WTC11 (cell line): ENCODE data around the gene GLO1.

Source experiments
- CREM ChIP-seq: sonication (generic); formaldehyde crosslinking; IDR thresholded peaks from 2 replicates; pipeline ENCODE4 v1.8.1; 2022; ENCODE audit warnings: mild to moderate bottlenecking, missing genetic modification reagents, moderate library complexity
- CTCF ChIP-seq: fragments of 200-600 bp; IDR thresholded peaks from 2 replicates; pipeline ENCODE4 v1.8.0; 2022; ENCODE audit warnings: antibody characterized with exemption
- IRF2 ChIP-seq: sonication (generic); formaldehyde crosslinking; IDR thresholded peaks from 2 replicates; pipeline ENCODE4 v1.8.0; 2022; ENCODE audit warnings: low read depth, missing genetic modification reagents, borderline replicate concordance
- SP1 ChIP-seq: sonication (generic); formaldehyde crosslinking; conservative IDR thresholded peaks from 2 replicates; pipeline ENCODE4 v1.8.1; 2022; ENCODE audit warnings: missing genetic modification reagents
- ZBTB21 ChIP-seq: sonication (generic); formaldehyde crosslinking; IDR thresholded peaks from 2 replicates; pipeline ENCODE4 v1.8.1; 2023; ENCODE audit warnings: mild to moderate bottlenecking, missing genetic modification reagents, borderline replicate concordance
- ZNF263 ChIP-seq: sonication (generic); formaldehyde crosslinking; IDR thresholded peaks from 2 replicates; pipeline ENCODE4 v1.8.1; 2022; ENCODE audit warnings: low read depth, mild to moderate bottlenecking, moderate library complexity, missing genetic modification reagents
- ZNF317 ChIP-seq: sonication (generic); formaldehyde crosslinking; IDR thresholded peaks from 2 replicates; pipeline ENCODE4 v1.8.1; 2023; ENCODE audit warnings: low read depth, mild to moderate bottlenecking, moderate library complexity, missing genetic modification reagents, borderline replicate concordance
- ZNF423 ChIP-seq: fragments of 250-450 bp; sonication (Bioruptor Pico); IDR thresholded peaks from 2 replicates; pipeline ENCODE4 v2.1.2; 2022; ENCODE audit warnings: mild to moderate bottlenecking, moderate library complexity
- ZNF671 ChIP-seq: fragments of 250-450 bp; sonication (Bioruptor Pico); IDR thresholded peaks from 2 replicates; pipeline ENCODE4 v1.8.0; 2021; ENCODE audit warnings: mild to moderate bottlenecking
- TF ChIP-seq, protein P1 (sequence below): sonication (generic); formaldehyde crosslinking; IDR thresholded peaks from 2 replicates; pipeline ENCODE4 v1.8.0; 2022; ENCODE audit warnings: mild to moderate bottlenecking, missing genetic modification reagents
- TF ChIP-seq, protein P2 (sequence below): fragments of 250-450 bp; sonication (Bioruptor Pico); conservative IDR thresholded peaks from 2 replicates; pipeline ENCODE4 v1.9.0; 2021; ENCODE audit warnings: mild to moderate bottlenecking
- TF ChIP-seq, protein P3 (sequence below): sonication (generic); formaldehyde crosslinking; IDR thresholded peaks from 2 replicates; pipeline ENCODE4 v1.8.1; 2023; ENCODE audit warnings: mild to moderate bottlenecking, missing genetic modification reagents, moderate library complexity
- TF ChIP-seq, protein P4 (sequence below): sonication (generic); formaldehyde crosslinking; conservative IDR thresholded peaks from 2 replicates; pipeline ENCODE4 v1.8.1; 2023; ENCODE audit warnings: mild to moderate bottlenecking, low read depth, missing genetic modification reagents, moderate library complexity

DNA sequence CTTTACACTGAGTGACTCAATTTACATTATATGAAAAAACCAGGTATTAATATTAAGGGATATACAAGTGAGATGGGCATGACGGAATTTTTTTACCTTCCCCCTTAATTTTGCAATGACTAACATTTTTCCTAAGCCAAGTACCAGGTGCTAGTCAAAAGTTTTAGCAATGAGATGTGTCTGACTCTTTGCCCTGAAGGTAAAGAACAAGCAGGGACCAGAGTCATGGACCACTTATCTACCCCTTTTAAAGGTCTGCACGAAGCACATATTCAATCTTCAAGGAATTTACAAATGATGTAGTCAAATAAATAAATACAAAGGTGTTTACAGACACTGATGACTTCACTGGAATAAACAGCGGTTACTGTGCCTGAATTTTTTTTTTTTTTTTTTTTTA, 1.4 kb downstream of the GLO1 start:
- TF ChIP-seq CTCF (no peak), ZNF671 (CRISPR knock-in tag) (no peak), CREM (CRISPR knock-in tag) (no peak), ZNF317 (CRISPR knock-in tag) (no peak), ZNF423 (CRISPR knock-in tag) (no peak), IRF2 (CRISPR knock-in tag) (no peak), ZNF263 (no peak), SP1 (CRISPR knock-in tag) (no peak), ZBTB21 (no peak)
- TF ChIP-seq, protein P1, sequence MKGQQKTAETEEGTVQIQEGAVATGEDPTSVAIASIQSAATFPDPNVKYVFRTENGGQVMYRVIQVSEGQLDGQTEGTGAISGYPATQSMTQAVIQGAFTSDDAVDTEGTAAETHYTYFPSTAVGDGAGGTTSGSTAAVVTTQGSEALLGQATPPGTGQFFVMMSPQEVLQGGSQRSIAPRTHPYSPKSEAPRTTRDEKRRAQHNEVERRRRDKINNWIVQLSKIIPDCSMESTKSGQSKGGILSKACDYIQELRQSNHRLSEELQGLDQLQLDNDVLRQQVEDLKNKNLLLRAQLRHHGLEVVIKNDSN (CRISPR knock-in tag) = no peak
- TF ChIP-seq, protein P2, sequence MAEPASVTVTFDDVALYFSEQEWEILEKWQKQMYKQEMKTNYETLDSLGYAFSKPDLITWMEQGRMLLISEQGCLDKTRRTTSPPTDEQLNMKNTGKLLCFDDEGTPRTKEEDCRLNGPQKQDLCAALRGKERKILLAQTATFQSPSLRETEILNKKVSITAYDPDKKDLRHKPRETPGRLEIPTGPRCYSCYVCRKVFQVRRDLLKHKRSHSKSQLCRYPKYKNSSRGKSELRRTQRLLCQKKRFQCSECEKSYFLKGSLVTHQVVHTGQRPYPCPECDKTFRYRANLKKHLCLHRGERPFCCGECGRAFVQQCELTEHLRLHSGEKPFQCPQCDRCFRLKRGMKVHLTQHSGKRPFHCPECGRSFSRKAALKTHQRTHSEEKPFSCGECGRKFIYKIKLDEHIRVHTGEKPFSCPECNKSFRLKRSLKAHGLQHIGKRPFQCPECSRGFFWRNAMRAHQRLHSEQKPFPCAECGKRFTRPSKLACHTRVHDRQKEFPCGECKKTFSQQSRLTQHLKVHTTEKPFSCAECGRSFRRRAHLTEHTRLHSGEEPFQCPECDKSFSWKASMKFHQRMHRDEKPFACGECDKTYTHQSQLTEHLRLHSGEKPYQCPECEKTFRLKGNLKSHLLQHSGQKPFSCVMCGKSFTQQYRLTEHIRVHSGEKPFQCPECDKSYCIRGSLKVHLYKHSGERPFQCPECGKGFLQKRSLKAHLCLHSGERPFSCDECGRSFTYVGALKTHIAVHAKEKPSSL (CRISPR knock-in tag) = no peak
- TF ChIP-seq, protein P3, sequence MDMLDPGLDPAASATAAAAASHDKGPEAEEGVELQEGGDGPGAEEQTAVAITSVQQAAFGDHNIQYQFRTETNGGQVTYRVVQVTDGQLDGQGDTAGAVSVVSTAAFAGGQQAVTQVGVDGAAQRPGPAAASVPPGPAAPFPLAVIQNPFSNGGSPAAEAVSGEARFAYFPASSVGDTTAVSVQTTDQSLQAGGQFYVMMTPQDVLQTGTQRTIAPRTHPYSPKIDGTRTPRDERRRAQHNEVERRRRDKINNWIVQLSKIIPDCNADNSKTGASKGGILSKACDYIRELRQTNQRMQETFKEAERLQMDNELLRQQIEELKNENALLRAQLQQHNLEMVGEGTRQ (CRISPR knock-in tag) = no peak
- TF ChIP-seq, protein P4, sequence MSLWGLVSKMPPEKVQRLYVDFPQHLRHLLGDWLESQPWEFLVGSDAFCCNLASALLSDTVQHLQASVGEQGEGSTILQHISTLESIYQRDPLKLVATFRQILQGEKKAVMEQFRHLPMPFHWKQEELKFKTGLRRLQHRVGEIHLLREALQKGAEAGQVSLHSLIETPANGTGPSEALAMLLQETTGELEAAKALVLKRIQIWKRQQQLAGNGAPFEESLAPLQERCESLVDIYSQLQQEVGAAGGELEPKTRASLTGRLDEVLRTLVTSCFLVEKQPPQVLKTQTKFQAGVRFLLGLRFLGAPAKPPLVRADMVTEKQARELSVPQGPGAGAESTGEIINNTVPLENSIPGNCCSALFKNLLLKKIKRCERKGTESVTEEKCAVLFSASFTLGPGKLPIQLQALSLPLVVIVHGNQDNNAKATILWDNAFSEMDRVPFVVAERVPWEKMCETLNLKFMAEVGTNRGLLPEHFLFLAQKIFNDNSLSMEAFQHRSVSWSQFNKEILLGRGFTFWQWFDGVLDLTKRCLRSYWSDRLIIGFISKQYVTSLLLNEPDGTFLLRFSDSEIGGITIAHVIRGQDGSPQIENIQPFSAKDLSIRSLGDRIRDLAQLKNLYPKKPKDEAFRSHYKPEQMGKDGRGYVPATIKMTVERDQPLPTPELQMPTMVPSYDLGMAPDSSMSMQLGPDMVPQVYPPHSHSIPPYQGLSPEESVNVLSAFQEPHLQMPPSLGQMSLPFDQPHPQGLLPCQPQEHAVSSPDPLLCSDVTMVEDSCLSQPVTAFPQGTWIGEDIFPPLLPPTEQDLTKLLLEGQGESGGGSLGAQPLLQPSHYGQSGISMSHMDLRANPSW (CRISPR knock-in tag) = no peak
